GM21390 (cell line): Measurements from ENCODE around the gene CACNA1I.

Source experiments
- ATAC-seq: cut with Tn5 transposase; IDR thresholded peaks from one replicate; pipeline ENCODE4 v1.9.1; 2021; ENCODE audit not compliant: unreplicated experiment

The CACNA1I gene

GRCh38 chr22:39595622-39596172 lies 25.1 kb downstream of the CACNA1I start:
- no peak for ATAC-seq

- no peak for ATAC-seq
These were observed 26.0 kb downstream of the CACNA1I start for GRCh38 chr22:39596601-39597000.

GRCh38 chr22:39597236-39597869 lies 26.8 kb downstream of the CACNA1I start:
- no peak for ATAC-seq

GRCh38 chr22:39598017-39598965 lies 27.7 kb downstream of the CACNA1I start:
- no peak for ATAC-seq

- ATAC-seq: no peak
These were observed 30.1 kb downstream of the CACNA1I start for GRCh38 chr22:39600491-39601179.

GRCh38 chr22:39601180-39601535 lies 30.6 kb downstream of the CACNA1I start:
- no peak for ATAC-seq

- ATAC-seq: no peak
These were observed 32.8 kb downstream of the CACNA1I start for GRCh38 chr22:39603345-39603744.

GRCh38 chr22:39610246-39610645 lies 39.7 kb downstream of the CACNA1I start:
- ATAC-seq: no peak

GRCh38 chr22:39610766-39611165 lies 40.2 kb downstream of the CACNA1I start:
- ATAC-seq: no peak

- ATAC-seq: no peak
These were observed 40.8 kb downstream of the CACNA1I start for GRCh38 chr22:39611360-39611759.

- no peak for ATAC-seq
These were observed 42.4 kb downstream of the CACNA1I start for GRCh38 chr22:39612811-39613548.

- ATAC-seq: no peak
These were observed 43.0 kb downstream of the CACNA1I start for GRCh38 chr22:39613549-39613921.

- no peak for ATAC-seq
These were observed 43.9 kb downstream of the CACNA1I start for GRCh38 chr22:39614442-39614841.

GRCh38 chr22:39616051-39616450 lies 45.5 kb downstream of the CACNA1I start:
- ATAC-seq: no peak

GRCh38 chr22:39616781-39617180 lies 46.2 kb downstream of the CACNA1I start:
- ATAC-seq: no peak

- ATAC-seq: no peak
These were observed 46.8 kb downstream of the CACNA1I start for GRCh38 chr22:39617342-39617741.

GRCh38 chr22:39617970-39618757 lies 47.6 kb downstream of the CACNA1I start:
- ATAC-seq: no peak

- ATAC-seq: no peak
These were observed 48.5 kb downstream of the CACNA1I start for GRCh38 chr22:39618996-39619530.

GRCh38 chr22:39620924-39621690 lies 50.6 kb downstream of the CACNA1I start:
- ATAC-seq: no peak
